Activated effector memory CD4-positive, alpha-beta T cell treated with anti-CD3 and anti-CD28 coated beads, Interleukin-2, amount 50 U/mL, for 16 hours (primary cell): Measurements from ENCODE around the gene HTT.

Experiments used
- DNase-seq: peaks from one replicate; pipeline ENCODE4 v3.0.0-alpha.2; 2020

Gene HTT

GRCh38 chr4:3239998-3240920 lies 165.8 kb downstream of the HTT start:
- no peak for DNase-seq

GRCh38 chr4:3240936-3241522 lies 166.5 kb downstream of the HTT start:
- no peak for DNase-seq

GRCh38 chr4:3241898-3242524 lies 167.5 kb downstream of the HTT start:
- DNase-seq = no peak

GRCh38 chr4:3243136-3243780 lies 168.8 kb downstream of the HTT start:
- no peak for DNase-seq

- no peak for DNase-seq
Observed at GRCh38 chr4:3244002-3244401, 169.5 kb downstream of the HTT start.

- no peak for DNase-seq
Observed at GRCh38 chr4:3244747-3245146, 170.3 kb downstream of the HTT start.

GRCh38 chr4:3245676-3246075 lies 171.2 kb downstream of the HTT start:
- no peak for DNase-seq

- DNase-seq = no peak
Observed at GRCh38 chr4:3246458-3247398, 172.2 kb downstream of the HTT start.

- no peak for DNase-seq
Observed at GRCh38 chr4:3247399-3248177, 173.1 kb downstream of the HTT start.

GRCh38 chr4:3248178-3248480 lies 173.6 kb downstream of the HTT start:
- DNase-seq = no peak

GRCh38 chr4:3248811-3249661 lies 174.6 kb downstream of the HTT start, which contains the start of gene MSANTD1:
MSANTD1 (plus strand) TSS chr4:3249159; CDS start chr4:3249223, 64 bp downstream.
- DNase-seq = no peak

GRCh38 chr4:3249711-3250437 lies 175.4 kb downstream of the HTT start:
- DNase-seq = no peak

- DNase-seq = no peak
Observed at GRCh38 chr4:3250438-3250955, 176.0 kb downstream of the HTT start.

- DNase-seq = no peak
Observed at GRCh38 chr4:3250956-3251690, 176.6 kb downstream of the HTT start.

- peak; percentile 47 for DNase-seq
Observed at GRCh38 chr4:3251691-3252479, 177.4 kb downstream of the HTT start.

- DNase-seq = no peak
Observed at GRCh38 chr4:3252480-3252828, 178.0 kb downstream of the HTT start.

GRCh38 chr4:3252831-3253641 lies 178.6 kb downstream of the HTT start:
- DNase-seq = peak; percentile 44
